HFF-Myc (cell line): Measurements from ENCODE around the gene ELOB.

ENCODE experiments used
- DNase-seq: peaks from one replicate; pipeline ENCODE4 v3.0.0-alpha.2; 2011; ENCODE audit warnings: low read depth; ENCODE audit errors: extremely low read depth
- H3K4me3 ChIP-seq: replicated peaks from 2 replicates; pipeline ENCODE4 v1.5.1; 2011; ENCODE audit warnings: low read depth, mild to moderate bottlenecking, control low read depth, low read length
- CTCF ChIP-seq: IDR thresholded peaks from 2 replicates; pipeline ENCODE4 v1.5.1; 2012; ENCODE audit warnings: mild to moderate bottlenecking, low read depth, low read length, control low read depth; ENCODE audit errors: missing control alignments

ELOB gene

DNA sequence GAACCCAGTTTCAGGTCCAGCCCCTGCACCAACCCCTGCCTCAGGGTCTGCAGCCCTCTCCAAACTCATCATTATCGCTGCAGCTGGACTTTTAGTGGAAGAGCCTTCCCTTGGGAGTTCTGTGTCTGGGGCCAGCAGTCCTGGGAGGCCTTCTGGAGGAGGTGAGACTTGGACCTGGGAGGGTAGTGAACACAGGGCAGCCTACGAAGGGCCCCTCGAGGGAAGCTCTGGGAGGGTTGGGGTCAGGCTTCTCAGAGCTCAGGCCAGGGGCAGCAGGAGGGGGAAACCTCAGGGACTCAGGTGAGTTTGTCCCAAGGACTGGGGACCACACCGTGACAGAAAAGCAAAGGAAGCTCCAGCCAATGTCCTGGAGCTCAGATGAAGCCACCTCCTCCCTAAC is 35.9 kb downstream of the ELOB start:
- no peak for DNase-seq
- no peak for TF ChIP-seq CTCF

GRCh38 chr16:2740476-2740875 is 36.6 kb downstream of the ELOB start:
- no peak for TF ChIP-seq CTCF
- H3K4me3 ChIP-seq, result no peak overlapping the region
- no peak for DNase-seq

More for the DNA sequence above, 35.9 kb downstream of the ELOB start:
- H3K4me3 ChIP-seq, result no peak overlapping the region

- no peak for TF ChIP-seq CTCF
- DNase-seq, result no peak
- H3K4me3 ChIP-seq, result no peak overlapping the region
These were observed 37.3 kb downstream of the ELOB start for GRCh38 chr16:2739625-2740430.

- no peak for TF ChIP-seq CTCF
- no peak for DNase-seq
- no peak overlapping the region for H3K4me3 ChIP-seq
These were observed 38.5 kb downstream of the ELOB start for GRCh38 chr16:2738615-2739014.

DNA sequence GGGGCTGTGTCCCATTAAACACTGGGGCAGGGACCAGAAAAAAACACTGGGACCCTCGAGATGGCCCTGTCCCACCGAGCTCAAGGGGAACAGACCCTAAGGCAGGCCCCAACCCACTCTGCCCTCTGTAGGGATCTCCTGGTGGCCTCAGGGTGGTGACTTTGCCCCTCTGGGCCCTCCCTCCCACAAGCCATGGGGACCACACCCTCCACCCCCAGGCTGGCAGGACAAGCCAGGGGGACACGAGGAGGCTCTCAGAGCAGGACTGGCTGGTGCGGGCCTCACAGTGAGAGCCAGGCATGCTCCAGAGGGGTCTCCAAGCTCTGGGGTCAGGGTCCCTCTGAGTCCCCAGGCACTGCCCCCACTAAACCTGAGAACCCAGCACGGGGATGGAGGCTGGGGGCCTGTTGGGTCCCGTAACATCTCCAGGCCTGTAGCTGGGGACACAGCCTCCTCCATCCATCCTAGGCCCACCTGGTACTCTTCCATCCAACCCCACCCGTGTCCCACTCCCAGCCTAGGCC is 39.1 kb downstream of the ELOB start:
- no peak overlapping the region for H3K4me3 ChIP-seq
- no peak for DNase-seq
- no peak for TF ChIP-seq CTCF

- TF ChIP-seq CTCF, result no peak
- no peak overlapping the region for H3K4me3 ChIP-seq
- no peak for DNase-seq
These were observed 39.9 kb downstream of the ELOB start for GRCh38 chr16:2737238-2737605.
